ENCODE results near the gene CBX6. TPM values are rescaled to one million over a fixed set of nuclear protein-coding genes. Genes with fewer than 3 reads are reported as not detected.

CBX6 gene
- total RNA-seq, 1 experiment from 2014 or later: 90.0 TPM

DNA sequence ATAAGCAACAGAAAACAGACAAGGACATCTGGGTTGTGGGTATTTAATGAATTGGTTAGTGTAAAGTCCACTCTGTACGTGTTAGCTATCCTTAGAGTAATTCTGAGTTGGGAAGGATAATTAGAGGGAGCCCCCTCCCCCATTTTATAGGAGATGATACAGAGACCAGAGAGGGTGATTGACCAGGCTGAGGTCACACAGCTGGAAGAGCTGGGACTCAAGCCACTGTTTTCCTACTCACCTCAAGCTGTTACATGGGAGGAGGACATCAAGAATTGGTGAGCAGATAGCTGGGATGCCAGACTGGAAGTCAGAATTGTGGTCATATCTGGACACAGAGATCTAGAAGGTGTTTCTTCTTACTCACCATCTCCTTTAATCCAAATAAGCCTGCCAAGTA lies 19.5 kb downstream of the CBX6 start:
- intact Hi-C loops (cut with micrococcal nuclease): no loop called here
- Histone ChIP-seq H3K4me3 (replicated peaks in 1 of 2; ENCODE audit: low read depth in 1 of 2, low read length in 2 of 2) (no peak overlapping the region), H3K9me3 (ENCODE audit: control insufficient read depth in 1 of 2, insufficient read depth in 1 of 2, low read depth in 1 of 2, low read length in 2 of 2) (no peaks in the 10 kb centered on the region), H3K36me3 (ENCODE audit: control insufficient read depth in 1 of 2, insufficient read depth in 2 of 2, low read length in 2 of 2) (no peaks in the 10 kb centered on the region), H3K4me2 (ENCODE audit: low read length) (peak overlapping the region; percentile 67; the same call in 1 of the 2 replicates), H3K27me3 (ENCODE audit: insufficient read depth, low read length) (no peaks in the 10 kb centered on the region), H2AFZ (ENCODE audit: low read depth, low read length, poor library complexity, severe bottlenecking) (no peak overlapping the region), H3K9me2 (ENCODE audit: insufficient read depth) (no peaks in the 10 kb centered on the region), H3K4me1 (ENCODE audit: control insufficient read depth in 1 of 2, insufficient read depth in 2 of 2, low read length in 2 of 2) (peaks cover 17 to 31% of the 10 kb centered on the region in 2 experiments), H3K9ac (ENCODE audit: low read length) (no peak overlapping the region), H4K20me1 (ENCODE audit: insufficient read depth) (no peaks in the 10 kb centered on the region), H3K27ac (ENCODE audit: low read depth, low read length) (no peak overlapping the region), H3K79me2 (ENCODE audit: insufficient read depth, low read length) (no peaks in the 10 kb centered on the region)
- no peak for DNase-seq (ENCODE audit: low read depth, low spot score)
- CTCF ChIA-PET: interaction anchor here (2.1 kb wide), 1 partner anchor 17 kb away, joined by 20 read pairs; no protein-coding TSS in a partner anchor
- no TSS peak for BruUV-seq (replicated peaks)
- RAD21 ChIA-PET (ENCODE audit: low non-redundant PET in 1 of 2, low total read pairs in 2 of 2, uncharacterized antibody in 2 of 2, unreplicated experiment in 2 of 2): no interaction called here
- no peak for ATAC-seq
- TF ChIP-seq POLR2AphosphoS5 (IDR thresholded peaks at IDR 0.05; ENCODE audit: low read depth, low read length) (no peak), FOSL1 (IDR thresholded peaks at IDR 0.05; ENCODE audit: low read depth) (no peak), SP1 (IDR thresholded peaks at IDR 0.05; ENCODE audit: low read depth) (no peak)
- POLR2A ChIA-PET: interaction anchor here (2.4 kb wide), 1 partner anchor 9 kb away, joined by 9 read pairs; the partner anchor contains the start of gene NPTXR

DNA sequence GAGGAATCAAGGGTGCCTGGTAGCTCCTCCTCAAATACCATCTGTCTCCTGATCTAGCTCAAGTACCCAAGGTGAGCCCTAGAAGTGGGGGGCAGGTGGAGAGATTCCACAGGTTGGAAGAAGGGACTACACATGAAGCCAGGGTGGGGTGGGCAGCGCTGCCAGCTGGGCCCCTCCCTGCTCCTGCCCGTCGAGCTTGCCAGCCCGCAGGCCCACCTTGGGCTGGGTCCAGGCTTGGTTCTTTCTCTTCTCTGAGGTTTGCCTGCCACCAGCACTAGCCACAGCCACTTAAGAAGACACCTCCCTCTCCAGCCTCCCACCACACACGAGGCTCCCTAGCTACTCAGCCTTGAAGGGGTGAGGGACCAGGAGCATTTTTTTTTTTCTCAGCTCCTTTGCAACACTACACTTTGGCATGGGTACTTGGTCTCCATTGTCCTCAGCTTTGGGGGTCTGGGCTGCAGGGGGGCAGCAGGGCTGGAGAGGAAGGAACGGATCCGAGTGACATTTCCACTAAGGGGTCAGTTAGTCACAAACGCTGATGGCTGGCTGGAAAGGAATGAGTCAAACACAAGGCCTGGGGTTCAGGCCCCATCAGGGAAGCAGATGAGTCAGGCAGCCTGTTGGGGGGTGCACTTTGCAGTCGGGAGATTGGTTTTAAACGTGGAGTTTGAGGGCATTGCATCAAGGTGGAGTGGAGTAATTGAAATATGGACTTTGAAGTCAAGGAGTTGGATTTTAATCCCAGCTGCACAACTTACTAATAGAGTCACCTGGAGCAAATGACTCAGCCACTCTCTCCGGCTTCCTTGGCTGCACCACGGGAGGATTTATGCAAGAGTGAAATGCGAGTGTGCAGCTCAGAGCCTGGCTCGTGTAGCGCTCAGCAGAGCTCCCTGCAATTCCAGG lies 20.8 kb downstream of the CBX6 start:
- CTCF ChIA-PET: interaction anchor here (0.6 to 1.6 kb wide), 2 partner anchors 19 to 77 kb away, joined by 4 to 6 read pairs; no protein-coding TSS in a partner anchor

More for the DNA sequence above, 20.8 kb downstream of the CBX6 start:
- ChIA-PET RAD21 (ENCODE audit: low non-redundant PET in 1 of 2, low total read pairs in 2 of 2, uncharacterized antibody in 2 of 2, unreplicated experiment in 2 of 2) (interaction anchor here (0.7 to 1.1 kb wide), 2 partner anchors 82 to 629 kb away, joined by 3 to 4 read pairs (median 3); no protein-coding TSS in a partner anchor), POLR2A (no interaction called here)
- Histone ChIP-seq H3K4me1 (ENCODE audit: control insufficient read depth in 1 of 2, insufficient read depth in 2 of 2, low read length in 2 of 2) (peaks cover 19 to 41% of the 10 kb centered on the region in 2 experiments), H3K9me3 (ENCODE audit: control insufficient read depth in 1 of 2, insufficient read depth in 1 of 2, low read depth in 1 of 2, low read length in 2 of 2) (no peaks in the 10 kb centered on the region), H3K9me2 (ENCODE audit: insufficient read depth) (no peaks in the 10 kb centered on the region), H3K4me2 (ENCODE audit: low read length) (peak overlapping the region; percentile 67), H3K9ac (ENCODE audit: low read length) (peak overlapping the region; percentile 25; the same call in 1 of the 2 replicates), H3K4me3 (replicated peaks in 1 of 2; ENCODE audit: low read depth in 1 of 2, low read length in 2 of 2) (peak overlapping the region in 1 of 2 experiments; percentile 18; a peak in 1 of 4 replicates), H4K20me1 (ENCODE audit: insufficient read depth) (no peaks in the 10 kb centered on the region), H3K79me2 (ENCODE audit: insufficient read depth, low read length) (no peaks in the 10 kb centered on the region), H3K36me3 (ENCODE audit: control insufficient read depth in 1 of 2, insufficient read depth in 2 of 2, low read length in 2 of 2) (no peaks in the 10 kb centered on the region), H3K27me3 (ENCODE audit: insufficient read depth, low read length) (no peaks in the 10 kb centered on the region), H2AFZ (ENCODE audit: low read depth, low read length, poor library complexity, severe bottlenecking) (peak overlapping the region; percentile 95), H3K27ac (ENCODE audit: low read depth, low read length) (peak overlapping the region; percentile 30)
- ATAC-seq (peak; percentile 72), DNase-seq (ENCODE audit: low read depth, low spot score) (peak; percentile 46)
- no peak for TF ChIP-seq ZFX (IDR thresholded peaks at IDR 0.05)
- TF ChIP-seq YY1 (IDR thresholded peaks at IDR 0.05; ENCODE audit: extremely low read depth, insufficient replicate concordance, low read depth, low read length): no peak
- TF ChIP-seq FOSL1 (IDR thresholded peaks at IDR 0.05; ENCODE audit: low read depth): peak; percentile 80
- TF ChIP-seq POLR2AphosphoS5 (IDR thresholded peaks at IDR 0.05; ENCODE audit: low read depth, low read length): peak; percentile 28; the same call in 1 of the 2 replicates
- TF ChIP-seq, protein P1, sequence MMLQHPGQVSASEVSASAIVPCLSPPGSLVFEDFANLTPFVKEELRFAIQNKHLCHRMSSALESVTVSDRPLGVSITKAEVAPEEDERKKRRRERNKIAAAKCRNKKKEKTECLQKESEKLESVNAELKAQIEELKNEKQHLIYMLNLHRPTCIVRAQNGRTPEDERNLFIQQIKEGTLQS (IDR thresholded peaks at IDR 0.05): no peak
- TF ChIP-seq TCF7L2 (IDR thresholded peaks at IDR 0.05; ENCODE audit: borderline replicate concordance, extremely low read depth, insufficient read depth, insufficient read length): peak; percentile 60
- TF ChIP-seq EZH2phosphoT487 (IDR thresholded peaks at IDR 0.05; ENCODE audit: borderline replicate concordance): no peak
- TF ChIP-seq SRF (IDR thresholded peaks at IDR 0.05; ENCODE audit: low read depth): no peak
- TF ChIP-seq EGR1 (IDR thresholded peaks at IDR 0.05; ENCODE audit: low read depth): no peak
- peak; percentile 56 for TF ChIP-seq SP1 (IDR thresholded peaks at IDR 0.05; ENCODE audit: low read depth)
- peak; percentile 68 for TF ChIP-seq JUND (IDR thresholded peaks at IDR 0.05)
- no peak for TF ChIP-seq CBX3 (IDR thresholded peaks at IDR 0.05; ENCODE audit: low read depth)
- no peak for TF ChIP-seq ELF1 (IDR thresholded peaks at IDR 0.05; ENCODE audit: borderline replicate concordance, low read depth)
- BruUV-seq (replicated peaks): no TSS peak
- intact Hi-C loops (cut with micrococcal nuclease): no loop called here

All from HCT116 (cell line).